Measurements from ENCODE around the gene SBF1.
"Not testable (repeated sequence)": the region's sequence is repeated elsewhere in the genome, so short reads cannot be mapped to it uniquely, and the experiment has no call there.

SBF1 gene

DNA sequence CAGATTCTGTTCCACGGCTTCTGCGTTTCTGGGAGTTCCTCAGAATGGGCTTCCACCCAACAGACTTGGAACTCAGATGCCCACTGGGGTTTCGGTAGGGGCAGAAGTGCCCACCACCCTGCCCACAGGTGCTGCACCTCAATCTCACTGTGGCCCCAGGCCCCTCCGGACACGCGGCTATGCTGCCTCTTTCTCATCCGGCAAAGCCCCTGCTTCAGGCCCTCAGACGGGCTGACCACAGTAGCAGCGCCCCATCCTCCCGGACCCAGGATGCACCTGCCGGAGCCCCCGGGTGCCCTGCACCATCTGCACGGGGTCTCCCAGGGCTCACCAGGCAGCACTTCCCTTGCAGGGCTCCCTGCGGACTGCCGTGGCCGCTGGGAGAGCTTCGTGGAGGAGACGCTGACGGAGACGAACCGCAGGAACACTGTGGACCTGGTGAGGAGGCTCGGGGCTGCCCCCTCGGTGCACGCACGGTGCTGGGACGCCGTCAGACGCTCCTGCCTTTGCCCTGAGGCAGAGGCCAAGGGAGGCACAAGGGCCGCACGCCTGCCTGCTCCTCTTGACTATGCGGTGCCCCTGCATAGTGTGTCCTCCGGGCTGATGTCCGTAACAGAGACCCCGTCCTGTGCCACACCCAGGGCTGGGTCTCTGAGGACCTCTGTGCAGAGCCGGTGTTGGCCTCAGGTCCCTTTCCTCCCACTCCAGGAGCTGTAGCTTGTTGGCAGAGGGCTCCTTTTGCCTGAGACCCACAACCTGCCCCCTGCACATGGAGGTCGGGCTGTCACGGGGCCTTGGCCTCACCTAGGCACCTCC is 38.6 kb downstream of the SBF1 start:
- H3K4me3 ChIP-seq (ENCODE audit: control insufficient read depth, low read depth, low read length) = no peak overlapping the region
- no peak for DNase-seq (ENCODE audit: low read depth)
- TF ChIP-seq, protein P1, sequence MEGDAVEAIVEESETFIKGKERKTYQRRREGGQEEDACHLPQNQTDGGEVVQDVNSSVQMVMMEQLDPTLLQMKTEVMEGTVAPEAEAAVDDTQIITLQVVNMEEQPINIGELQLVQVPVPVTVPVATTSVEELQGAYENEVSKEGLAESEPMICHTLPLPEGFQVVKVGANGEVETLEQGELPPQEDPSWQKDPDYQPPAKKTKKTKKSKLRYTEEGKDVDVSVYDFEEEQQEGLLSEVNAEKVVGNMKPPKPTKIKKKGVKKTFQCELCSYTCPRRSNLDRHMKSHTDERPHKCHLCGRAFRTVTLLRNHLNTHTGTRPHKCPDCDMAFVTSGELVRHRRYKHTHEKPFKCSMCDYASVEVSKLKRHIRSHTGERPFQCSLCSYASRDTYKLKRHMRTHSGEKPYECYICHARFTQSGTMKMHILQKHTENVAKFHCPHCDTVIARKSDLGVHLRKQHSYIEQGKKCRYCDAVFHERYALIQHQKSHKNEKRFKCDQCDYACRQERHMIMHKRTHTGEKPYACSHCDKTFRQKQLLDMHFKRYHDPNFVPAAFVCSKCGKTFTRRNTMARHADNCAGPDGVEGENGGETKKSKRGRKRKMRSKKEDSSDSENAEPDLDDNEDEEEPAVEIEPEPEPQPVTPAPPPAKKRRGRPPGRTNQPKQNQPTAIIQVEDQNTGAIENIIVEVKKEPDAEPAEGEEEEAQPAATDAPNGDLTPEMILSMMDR (conservative IDR thresholded peaks at IDR 0.05; ENCODE audit: control insufficient read depth, insufficient read depth, low read depth, low read length) = no peak

DNA sequence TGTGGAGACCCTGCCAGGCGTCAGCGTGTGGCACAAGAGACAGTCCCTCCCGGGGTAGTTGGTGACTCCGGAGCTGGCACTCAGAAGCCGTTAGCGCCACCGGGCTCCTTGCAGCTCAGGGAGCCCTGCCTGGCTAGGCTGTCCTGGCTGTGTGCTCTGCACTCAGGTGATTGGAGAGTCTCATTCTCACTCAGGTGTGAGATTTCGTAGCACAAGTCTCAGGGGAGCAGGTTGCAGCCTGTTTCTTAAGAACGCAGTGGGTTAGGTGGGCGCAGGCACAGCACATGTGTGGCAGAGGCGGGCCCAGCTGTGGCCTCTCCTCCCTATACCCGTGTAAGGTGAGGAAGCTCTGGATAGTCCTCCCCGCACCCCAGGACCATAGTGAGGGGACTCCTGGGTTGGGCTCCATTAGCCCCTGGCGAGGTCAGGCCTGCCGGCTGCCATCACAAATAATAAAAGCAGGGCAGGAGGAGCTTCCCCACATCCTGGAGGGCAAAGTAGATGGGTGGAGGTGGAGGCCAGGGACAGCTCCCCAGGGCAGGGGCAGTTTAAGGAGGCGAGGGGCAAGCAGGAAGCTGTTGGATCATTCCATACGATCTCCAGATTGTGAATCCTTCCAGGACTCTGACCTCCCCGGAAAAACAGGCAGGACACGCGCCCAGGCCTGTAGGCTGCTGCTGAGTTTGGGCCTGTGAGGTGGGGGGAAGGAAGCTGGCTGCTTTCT is 39.4 kb downstream of the SBF1 start:
- TF ChIP-seq, protein P1 (conservative IDR thresholded peaks at IDR 0.05; ENCODE audit: control insufficient read depth, insufficient read depth, low read depth, low read length) = no peak
- H3K4me3 ChIP-seq (ENCODE audit: control insufficient read depth, low read depth, low read length) = no peak overlapping the region
- DNase-seq (ENCODE audit: low read depth) = no peak

DNA sequence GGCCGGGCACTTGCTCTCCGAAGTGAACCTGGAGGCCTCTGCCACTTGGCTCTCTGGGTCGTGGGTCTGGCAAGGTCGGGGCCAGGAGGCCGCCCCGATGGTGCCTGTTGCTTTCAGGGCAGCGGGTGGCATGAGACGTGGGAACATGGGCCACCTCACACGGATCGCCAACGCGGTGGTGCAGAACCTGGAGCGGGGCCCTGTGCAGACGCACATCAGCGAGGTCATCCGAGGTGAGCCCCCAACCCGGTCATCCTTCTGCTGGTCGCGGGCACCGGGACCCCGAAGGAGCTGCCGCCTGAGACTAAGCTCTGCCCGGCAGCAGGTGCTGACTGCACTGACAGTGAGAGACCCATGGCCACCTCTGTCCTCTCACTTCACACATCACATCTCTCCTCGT is 40.0 kb downstream of the SBF1 start:
- no peak overlapping the region for H3K4me3 ChIP-seq (ENCODE audit: control insufficient read depth, low read depth, low read length)
- no peak for DNase-seq (ENCODE audit: low read depth)
- TF ChIP-seq, protein P1 (conservative IDR thresholded peaks at IDR 0.05; ENCODE audit: control insufficient read depth, insufficient read depth, low read depth, low read length) = no peak

DNA sequence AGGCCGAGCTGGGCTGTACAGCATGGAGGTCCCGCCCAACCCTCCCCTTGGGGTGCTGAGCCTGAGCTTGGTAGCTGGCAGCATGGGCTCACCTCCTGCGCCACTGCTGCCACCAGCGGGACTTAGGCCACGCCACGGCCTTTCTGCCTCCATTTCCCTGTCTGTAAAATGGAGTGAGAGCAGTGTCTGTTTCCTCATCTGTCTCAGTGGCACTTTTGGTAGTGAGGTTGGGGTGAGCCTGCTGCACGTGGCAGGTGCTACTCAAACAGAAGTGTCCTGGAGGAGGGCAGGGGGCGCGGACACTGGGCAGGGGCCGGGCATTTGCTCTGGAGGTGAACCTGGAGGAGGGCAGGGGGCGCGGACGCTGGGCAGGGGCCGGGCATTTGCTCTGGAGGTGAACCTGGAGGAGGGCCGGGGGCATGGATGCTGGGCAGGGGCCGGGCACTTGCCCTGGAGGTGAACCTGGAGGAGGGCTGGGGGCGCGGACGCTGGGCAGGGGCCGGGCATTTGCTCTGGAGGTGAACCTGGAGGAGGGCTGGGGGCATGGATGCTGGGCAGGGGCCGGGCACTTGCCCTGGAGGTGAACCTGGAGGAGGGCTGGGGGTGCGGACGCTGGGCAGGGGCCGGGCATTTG is 41.8 kb downstream of the SBF1 start:
- H3K4me3 ChIP-seq (ENCODE audit: control insufficient read depth, low read depth, low read length); DNase-seq (ENCODE audit: low read depth): not testable (repeated sequence)

DNA sequence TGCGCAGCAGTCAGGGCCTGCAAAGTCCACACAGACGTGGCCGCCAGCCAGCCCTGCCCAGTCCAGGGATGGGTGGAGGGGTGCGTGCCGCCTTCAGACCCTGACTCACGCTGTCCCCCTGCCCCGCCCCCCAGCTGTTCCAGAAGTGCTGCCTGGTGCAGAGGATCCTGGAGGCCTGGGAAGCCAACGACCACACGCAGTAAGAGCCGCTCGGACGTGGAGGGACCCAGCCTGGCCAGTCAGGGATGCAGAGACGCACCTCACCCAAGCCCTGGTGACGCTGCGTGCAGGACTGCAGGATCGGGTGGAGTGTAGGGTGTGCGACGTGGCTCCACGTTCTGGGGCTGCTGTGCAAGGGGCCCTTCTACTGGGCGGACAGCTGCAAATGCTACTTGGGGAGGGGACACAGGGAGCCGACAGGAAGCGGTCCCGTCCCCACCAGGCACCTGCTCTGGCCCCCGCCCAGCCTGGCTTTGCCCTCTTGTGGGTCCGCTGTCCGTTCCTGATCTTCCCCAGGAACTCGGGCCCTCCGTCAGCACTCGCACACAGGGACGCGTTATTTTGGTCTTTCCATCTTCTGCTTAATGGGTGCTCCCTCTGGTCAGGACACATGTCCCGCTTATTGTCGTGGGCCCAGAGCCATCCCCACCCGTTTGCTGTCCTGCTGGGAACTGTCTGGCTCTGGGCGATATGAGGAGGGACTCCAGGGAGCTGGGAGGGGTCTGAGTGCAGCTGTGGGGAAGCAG is 42.5 kb downstream of the SBF1 start:
- no peak for DNase-seq (ENCODE audit: low read depth)
- no peak overlapping the region for H3K4me3 ChIP-seq (ENCODE audit: control insufficient read depth, low read depth, low read length)
- TF ChIP-seq, protein P1 (conservative IDR thresholded peaks at IDR 0.05; ENCODE audit: control insufficient read depth, insufficient read depth, low read depth, low read length) = no peak

DNA sequence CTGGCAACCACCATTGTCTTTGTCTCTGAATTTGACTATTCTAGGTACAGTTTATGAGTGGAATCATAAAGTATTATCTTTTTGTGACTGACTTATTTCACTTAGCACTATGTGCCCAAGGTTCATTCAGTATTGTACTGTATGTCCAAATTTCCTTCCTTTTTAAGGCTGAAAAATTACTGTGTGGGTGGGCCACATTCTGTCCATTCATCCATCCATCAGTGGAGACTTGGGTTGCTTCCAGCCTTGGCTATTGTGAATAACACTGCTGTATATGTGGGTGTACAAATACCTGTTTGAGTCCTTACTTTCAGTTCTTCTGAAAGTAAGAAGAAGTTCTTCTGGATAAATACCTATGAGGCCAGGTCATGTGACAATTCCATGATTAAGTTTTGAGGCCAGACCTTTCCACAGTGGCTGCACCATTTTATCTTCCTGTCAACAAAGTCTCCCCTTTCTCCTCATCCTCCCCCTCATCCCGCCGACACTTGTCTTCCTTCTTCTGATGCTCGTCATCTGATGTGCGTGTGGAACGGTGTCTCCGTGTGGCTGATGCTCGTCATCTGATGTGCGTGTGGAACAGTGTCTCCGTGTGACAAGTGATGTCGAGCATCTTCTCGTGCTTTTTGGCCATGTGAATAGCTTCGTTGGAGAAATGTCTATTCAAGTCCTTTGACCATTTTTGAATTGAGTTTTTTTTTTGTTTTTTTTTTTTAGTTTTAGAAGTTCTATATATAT is 49.5 kb downstream of the SBF1 start:
- H3K4me3 ChIP-seq (ENCODE audit: control insufficient read depth, low read depth, low read length) = no peak overlapping the region
- DNase-seq (ENCODE audit: low read depth) = no peak
- TF ChIP-seq, protein P1 (conservative IDR thresholded peaks at IDR 0.05; ENCODE audit: control insufficient read depth, insufficient read depth, low read depth, low read length) = no peak

All from fibroblast of mammary gland (primary cell).